Measurements from ENCODE around the gene DDX24. TPM values are rescaled to one million over a fixed set of nuclear protein-coding genes. Genes with fewer than 3 reads are reported as not detected.

Gene DDX24
- total and polyA plus RNA-seq, 2 experiments from 2014 or later, result 127 to 145 TPM

GRCh38 chr14:94125659-94126418, 44.8 kb upstream of the DDX24 start:
- no peak for DNase-seq (ENCODE audit: low spot score)
- Histone ChIP-seq H3K9me3 (ENCODE audit: low read depth) (no peaks in the 10 kb centered on the region), H3K79me2 (no peaks in the 10 kb centered on the region), H3K27me3 (no peaks in the 10 kb centered on the region), H2AFZ (no peak overlapping the region), H3K4me2 (no peak overlapping the region), H3K9me2 (replicated peaks; ENCODE audit: insufficient read depth) (no peaks in the 10 kb centered on the region), H3K4me3 (no peak overlapping the region), H3K36me3 (replicated peaks; ENCODE audit: insufficient read depth, low read depth) (no peaks in the 10 kb centered on the region), H4K20me1 (ENCODE audit: insufficient read depth, poor library complexity, severe bottlenecking) (no peaks in the 10 kb centered on the region), H3K27ac (no peak overlapping the region), H3K4me1 (ENCODE audit: insufficient read depth) (no peaks in the 10 kb centered on the region)
- TF ChIP-seq EZH2 (IDR thresholded peaks at IDR 0.05; ENCODE audit: borderline replicate concordance) (no peak), EZH2phosphoT487 (IDR thresholded peaks at IDR 0.05; ENCODE audit: low read depth, severe bottlenecking, unreplicated experiment) (no peak), CTCF (IDR thresholded peaks at IDR 0.05; ENCODE audit: poor library complexity) (no peak)
- WGBS (ENCODE audit: low lambda C conversion rate, missing lambda C conversion rate), result 94% methylated on average over 6 of the region's 6 CpGs

GRCh38 chr14:94124582-94125377, 43.8 kb upstream of the DDX24 start:
- Histone ChIP-seq H3K9me2 (replicated peaks; ENCODE audit: insufficient read depth) (no peaks in the 10 kb centered on the region), H2AFZ (no peak overlapping the region), H3K4me3 (no peak overlapping the region), H3K79me2 (no peaks in the 10 kb centered on the region), H3K4me1 (ENCODE audit: insufficient read depth) (no peaks in the 10 kb centered on the region), H4K20me1 (ENCODE audit: insufficient read depth, poor library complexity, severe bottlenecking) (no peaks in the 10 kb centered on the region), H3K36me3 (replicated peaks; ENCODE audit: insufficient read depth, low read depth) (no peaks in the 10 kb centered on the region), H3K4me2 (no peak overlapping the region), H3K9me3 (ENCODE audit: low read depth) (no peaks in the 10 kb centered on the region), H3K27me3 (no peaks in the 10 kb centered on the region), H3K27ac (no peak overlapping the region)
- no peak for TF ChIP-seq EZH2 (IDR thresholded peaks at IDR 0.05; ENCODE audit: borderline replicate concordance)
- TF ChIP-seq CTCF (IDR thresholded peaks at IDR 0.05; ENCODE audit: poor library complexity), result no peak
- TF ChIP-seq EZH2phosphoT487 (IDR thresholded peaks at IDR 0.05; ENCODE audit: low read depth, severe bottlenecking, unreplicated experiment), result no peak
- 85% methylated on average over 9 of the region's 9 CpGs for WGBS (ENCODE audit: low lambda C conversion rate, missing lambda C conversion rate)
- no peak for DNase-seq (ENCODE audit: low spot score)

- H3K27me3 ChIP-seq, result no peaks in the 10 kb centered on the region
- no peaks in the 10 kb centered on the region for H4K20me1 ChIP-seq (ENCODE audit: insufficient read depth, poor library complexity, severe bottlenecking)
- H3K9me3 ChIP-seq (ENCODE audit: low read depth), result no peaks in the 10 kb centered on the region
- H3K79me2 ChIP-seq, result no peaks in the 10 kb centered on the region
- H3K4me2 ChIP-seq, result no peak overlapping the region
- no peaks in the 10 kb centered on the region for H3K4me1 ChIP-seq (ENCODE audit: insufficient read depth)
- no peak overlapping the region for H2AFZ ChIP-seq
- whole genome bisulfite sequencing (ENCODE audit: low lambda C conversion rate, missing lambda C conversion rate), result 89% methylated on average over 1 of the region's 1 CpG
- H3K4me3 ChIP-seq, result no peak overlapping the region
- no peak for DNase-seq (ENCODE audit: low spot score)
- no peak for TF ChIP-seq CTCF (IDR thresholded peaks at IDR 0.05; ENCODE audit: poor library complexity)
- no peak for TF ChIP-seq EZH2phosphoT487 (IDR thresholded peaks at IDR 0.05; ENCODE audit: low read depth, severe bottlenecking, unreplicated experiment)
- TF ChIP-seq EZH2 (IDR thresholded peaks at IDR 0.05; ENCODE audit: borderline replicate concordance), result no peak
- H3K36me3 ChIP-seq (replicated peaks; ENCODE audit: insufficient read depth, low read depth), result no peaks in the 10 kb centered on the region
- H3K27ac ChIP-seq, result no peak overlapping the region
- H3K9me2 ChIP-seq (replicated peaks; ENCODE audit: insufficient read depth), result no peaks in the 10 kb centered on the region
Observed at GRCh38 chr14:94123868-94124267, 42.9 kb upstream of the DDX24 start.
